HepG2 (cell line): Measurements from ENCODE around the gene TOR1A. TPM values are rescaled to one million over a fixed set of nuclear protein-coding genes. Genes with fewer than 3 reads are reported as not detected.

Experiments
- ATAC-seq: fragments of 200-7000 bp; cut with Tn5 transposase; 3 replicates; pipeline ENCODE4 v1.9.1; 2020; ENCODE audit warnings: mild to moderate bottlenecking, moderate library complexity
- BruUV-seq: library from RNA; stranded (reverse); fragments of 400-500 nt; replicated peaks from 2 replicates; lab custom pipeline; 2021; lab: Mats Ljungman, UMichigan
- CTCF ChIA-PET: fragments of 300-600 bp; formaldehyde crosslinking; extraction: SDS; loops from one replicate; lab custom pipeline; 2021; ENCODE audit warnings: low total read pairs, inconsistent platforms, low intra/inter-chr PET ratio; lab: Yijun Ruan, JAX
- POLR2A ChIA-PET: fragments of 350-600 bp; sonication (Branson Sonifier 250); formaldehyde crosslinking; loops from one replicate; lab custom pipeline; 2020; ENCODE audit warnings: antibody characterized with exemption, inconsistent platforms; lab: Yijun Ruan, JAX
- DNase-seq: peaks from one replicate; pipeline ENCODE4 v3.0.0-alpha.2; 2015; ENCODE audit warnings: low spot score
- FAIRE-seq: peaks from 3 replicates; lab custom pipeline; 2011; peaks lifted over from hg19 to GRCh38; lab: Jason Lieb, UNC
- H2AFZ ChIP-seq: one replicate; pipeline ENCODE4 v1.6.1; 2011; ENCODE audit warnings: low read length, inconsistent platforms
- H3K27ac ChIP-seq: fragments of 300-600 bp; 3 replicates; pipeline ENCODE4 v1.8.0; 2011; ENCODE audit warnings: mixed run types, mild to moderate bottlenecking, mixed read lengths, low read length, inconsistent platforms; ENCODE audit not compliant: insufficient read depth; ENCODE audit errors: extremely low read length
- H3K27me3 ChIP-seq, 2 experiments: fragments of 200-600 bp in 1 of 2; 2 replicates in 1 of 2; 3 replicates in 1 of 2; pipeline versions ENCODE4 v1.6.0 to v1.8.0; 2011; ENCODE audit warnings: low read length in 2 of 2, mild to moderate bottlenecking in 2 of 2, moderate library complexity in 2 of 2, inconsistent platforms in 1 of 2; ENCODE audit not compliant: insufficient read depth in 2 of 2, control insufficient read depth in 1 of 2
- H3K36me3 ChIP-seq, 2 experiments: fragments of 200-600 bp in 1 of 2; replicated peaks in 1 of 2; 2 replicates in 1 of 2; 3 replicates in 1 of 2; pipeline versions ENCODE4 v1.5.1 to v1.8.0; 2011; ENCODE audit warnings: low read length in 2 of 2, inconsistent platforms in 1 of 2; ENCODE audit not compliant: insufficient read depth in 2 of 2, control insufficient read depth in 1 of 2
- H3K4me1 ChIP-seq: 2 replicates; pipeline ENCODE4 v1.5.1; 2012; ENCODE audit warnings: low read length, inconsistent platforms; ENCODE audit not compliant: insufficient read depth
- H3K4me2 ChIP-seq: 2 replicates; pipeline ENCODE4 v1.6.0; 2011; ENCODE audit warnings: low read depth, low read length, inconsistent platforms
- H3K4me3 ChIP-seq, 3 experiments: fragments of 200-600 bp in 1 of 3; sonication (generic), shearing (Covaris generic) in 1 of 3; replicated peaks in 1 of 3; 2 replicates each; pipeline ENCODE4 v1.5.1; 2011 to 2016; ENCODE audit warnings: low read length in 3 of 3, inconsistent platforms in 2 of 3, low read depth in 2 of 3, mild to moderate bottlenecking in 2 of 3, control low read depth in 1 of 3, mixed read lengths in 1 of 3; ENCODE audit not compliant: insufficient read depth in 1 of 3
- H3K79me2 ChIP-seq: one replicate; pipeline ENCODE4 v1.6.1; 2011; ENCODE audit warnings: low read length, inconsistent platforms; ENCODE audit not compliant: insufficient read depth
- H3K9ac ChIP-seq: 2 replicates; pipeline ENCODE4 v1.6.0; 2011; ENCODE audit warnings: mild to moderate bottlenecking, low read depth, low read length, inconsistent platforms; ENCODE audit not compliant: insufficient read depth
- H3K9me3 ChIP-seq: 2 replicates; pipeline ENCODE4 v1.5.1; 2012; ENCODE audit warnings: mild to moderate bottlenecking, low read length
- H4K20me1 ChIP-seq: 2 replicates; pipeline ENCODE4 v1.6.0; 2011; ENCODE audit warnings: inconsistent platforms, mild to moderate bottlenecking, low read length, moderate library complexity; ENCODE audit not compliant: insufficient read depth
- ARID3A ChIP-seq: IDR thresholded peaks from 2 replicates; pipeline ENCODE4 v1.6.1; 2012; ENCODE audit warnings: low read depth, low read length, improper control_type of control experiment
- ETV6 ChIP-seq: sonication (generic); formaldehyde crosslinking; conservative IDR thresholded peaks from 2 replicates; pipeline ENCODE4 v1.4.0; 2020; ENCODE audit warnings: missing genetic modification reagents
- MTF1 ChIP-seq: sonication (generic); formaldehyde crosslinking; IDR thresholded peaks from 2 replicates; pipeline ENCODE4 v1.5.0; 2020; ENCODE audit warnings: missing genetic modification reagents
- SP2 ChIP-seq: sonication (generic); formaldehyde crosslinking; IDR thresholded peaks from 2 replicates; pipeline ENCODE4 v1.5.1; 2020; ENCODE audit warnings: mild to moderate bottlenecking, missing genetic modification reagents
- ZBTB10 ChIP-seq: sonication (generic); formaldehyde crosslinking; IDR thresholded peaks from 2 replicates; pipeline ENCODE4 v1.4.0; 2020; ENCODE audit warnings: missing genetic modification reagents, borderline replicate concordance
- ZBTB40 ChIP-seq, 2 experiments: fragments of 450-650 bp in 1 of 2; sonication (generic) in 1 of 2; formaldehyde crosslinking in 1 of 2; IDR thresholded peaks; 2 replicates each; pipeline versions ENCODE4 v1.6.1 to v1.8.0; 2016 to 2022; ENCODE audit warnings: antibody characterized with exemption in 1 of 2, mild to moderate bottlenecking in 1 of 2, missing genetic modification reagents in 1 of 2
- ZNF296 ChIP-seq: sonication (generic); formaldehyde crosslinking; conservative IDR thresholded peaks from 2 replicates; pipeline ENCODE4 v1.5.0; 2020; ENCODE audit warnings: mild to moderate bottlenecking, missing genetic modification reagents
- ZNF484 ChIP-seq: sonication (generic); formaldehyde crosslinking; IDR thresholded peaks from 2 replicates; pipeline ENCODE4 v1.5.1; 2020; ENCODE audit warnings: mild to moderate bottlenecking, low read depth, missing genetic modification reagents, borderline replicate concordance
- ZNF724P ChIP-seq: sonication (generic); formaldehyde crosslinking; IDR thresholded peaks from 2 replicates; pipeline ENCODE4 v1.8.0; 2022; ENCODE audit warnings: missing genetic modification reagents, borderline replicate concordance
- ZSCAN20 ChIP-seq: sonication (generic); formaldehyde crosslinking; IDR thresholded peaks from 2 replicates; pipeline ENCODE4 v1.4.0; 2020; ENCODE audit warnings: missing genetic modification reagents, mild to moderate bottlenecking, borderline replicate concordance
- WGBS: methylation state at CpG from one replicate; pipeline ENCODE4 v1.1.6; 2017; ENCODE audit warnings: low lambda C conversion rate; 5-methylcytosine and 5-hydroxymethylcytosine counted together
- in situ Hi-C: cut with HindIII; loops from 2 replicates; pipeline ENCODE4 v1.10.0; 2017; ENCODE audit warnings: low pct_unique_long_range_greater_than_20kb; ENCODE audit not compliant: extremely low pct_ligation_motif_present
- intact Hi-C: fragments of 100-400 bp; cut with micrococcal nuclease; formaldehyde crosslinking; loops from one replicate; pipeline ENCODE4 v1.10.0; 2022; ENCODE audit not compliant: unreplicated experiment
- polyA plus RNA-seq, 8 experiments: library from polyadenylated mRNA; depleted of rRNA in 3 of 8; stranded (reverse) in 7 of 8; unstranded in 1 of 8; fragments of >200 nt; fragmentation: Illumina TruSeq in 4 of 8; extraction: Trizol in 4 of 8; gene quantifications; 2 replicates each; pipeline versions ENCODE4 v1.2.1 to v1.2.3, GENCODE V29; 2011 to 2016; ENCODE audit warnings: low read depth in 4 of 8, missing spikeins in 1 of 8, mixed read lengths in 1 of 8; ENCODE audit not compliant: insufficient read depth in 1 of 8
- total RNA-seq, 5 experiments: library from RNA; depleted of rRNA; stranded (reverse); fragments of >200 nt; fragmentation: Illumina TruSeq; extraction: Trizol; gene quantifications; 2 replicates each; pipeline ENCODE4 v1.2.3, GENCODE V29; 2016; ENCODE audit warnings: low read depth in 1 of 5

The TOR1A gene
- total and polyA plus RNA-seq, 2 of the 13 experiments (the other 11 are each of a cell fraction or from before 2014, with no cell fraction given) = 31.6 to 41.4 TPM

DNA sequence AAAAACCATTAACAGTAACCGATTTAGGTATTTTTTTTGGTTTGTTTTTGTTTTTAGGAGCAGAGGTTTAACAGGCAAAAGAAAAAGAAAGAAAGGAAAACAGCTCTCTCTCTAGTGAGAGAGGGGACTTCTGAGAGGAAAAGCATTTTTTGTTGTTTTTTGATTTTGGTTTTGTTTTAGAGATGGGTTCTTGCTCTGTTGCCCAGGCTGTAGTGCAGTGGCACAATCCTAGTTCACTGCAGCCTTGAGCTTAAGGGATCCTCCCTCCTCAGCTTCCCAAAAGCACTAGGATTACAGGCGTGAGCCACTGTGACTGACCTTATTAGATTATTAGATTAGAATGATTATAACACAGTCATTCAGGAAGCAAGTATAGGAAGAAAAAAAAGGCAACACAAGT, 21.4 kb upstream of the TOR1A start:
- no TSS peak for BruUV-seq
- DNase-seq (no peak), FAIRE-seq (no peak), ATAC-seq (no peak)
- no peak overlapping the region for H3K9ac ChIP-seq
- H2AFZ ChIP-seq = no peak overlapping the region
- no peaks in the 10 kb centered on the region for H3K4me1 ChIP-seq
- no peak overlapping the region for H3K27ac ChIP-seq
- no peaks in the 10 kb centered on the region for H3K27me3 ChIP-seq
- POLR2A ChIA-PET = no interaction called here
- in situ Hi-C loops = no loop called here
- 0 out of 5 replicates have a peak, but pooled peaks cover 0 to 2% of the 10 kb centered on the region in 2 experiments for H3K36me3 ChIP-seq
- no peak overlapping the region for H3K4me2 ChIP-seq
- intact Hi-C loops = no loop called here
- 59% methylated on average over 2 of the region's 2 CpGs for WGBS
- no peaks in the 10 kb centered on the region for H4K20me1 ChIP-seq
- no peaks in the 10 kb centered on the region for H3K9me3 ChIP-seq
- H3K79me2 ChIP-seq = no peaks in the 10 kb centered on the region
- CTCF ChIA-PET = no interaction called here
- no peak overlapping the region for H3K4me3 ChIP-seq
- TF ChIP-seq ZNF724P = no peak
- TF ChIP-seq ZNF484 (CRISPR knock-in tag) = no peak
- no peak for TF ChIP-seq ZBTB40 (IDR thresholded peaks at IDR 0.05)
- no peak for TF ChIP-seq ZBTB40 (CRISPR knock-in tag; IDR thresholded peaks at IDR 0.05)
- no peak for TF ChIP-seq SP2 (CRISPR knock-in tag)
- no peak for TF ChIP-seq ZBTB10 (CRISPR knock-in tag)
- TF ChIP-seq ZNF296 (CRISPR knock-in tag) = no peak
- TF ChIP-seq ARID3A = no peak
- no peak for TF ChIP-seq MTF1 (CRISPR knock-in tag)
- TF ChIP-seq ETV6 = no peak
- TF ChIP-seq ZSCAN20 (CRISPR knock-in tag) = no peak
